Loucy (cell line): ENCODE results near the gene KCNMA1.

Experiments used
- H2AFZ ChIP-seq: fragments of 200-600 bp; sonication (generic); 2 replicates; pipeline ENCODE4 v1.6.0; 2016; ENCODE audit warnings: antibody characterized with exemption, mild to moderate bottlenecking, low read length, moderate library complexity
- H3F3A ChIP-seq: fragments of 200-600 bp; 2 replicates; pipeline ENCODE4 v1.6.0; 2016; ENCODE audit warnings: antibody characterized with exemption, low read depth, mild to moderate bottlenecking
- H3K27me3 ChIP-seq: fragments of 200-600 bp; sonication (generic); 2 replicates; pipeline ENCODE4 v1.6.1; 2014; ENCODE audit warnings: low read length, mild to moderate bottlenecking; ENCODE audit not compliant: insufficient read depth, poor library complexity, severe bottlenecking
- H3K36me3 ChIP-seq: fragments of 200-600 bp; sonication (generic); 2 replicates; pipeline ENCODE4 v1.6.1; 2016; ENCODE audit warnings: low read length; ENCODE audit not compliant: insufficient read depth
- H3K4me1 ChIP-seq: fragments of 200-600 bp; sonication (generic); 2 replicates; pipeline ENCODE4 v1.5.1; 2014; ENCODE audit warnings: low read length, mild to moderate bottlenecking; ENCODE audit not compliant: insufficient read depth, poor library complexity, severe bottlenecking
- H3K4me2 ChIP-seq: fragments of 200-600 bp; sonication (generic); 2 replicates; pipeline ENCODE4 v1.6.0; 2014; ENCODE audit warnings: antibody characterized with exemption, low read length, low read depth, mild to moderate bottlenecking; ENCODE audit not compliant: poor library complexity, severe bottlenecking
- H3K4me3 ChIP-seq: fragments of 200-600 bp; sonication (generic); 2 replicates; pipeline ENCODE4 v1.5.1; 2014; ENCODE audit warnings: low read length, mild to moderate bottlenecking, mixed read lengths; ENCODE audit not compliant: poor library complexity, severe bottlenecking
- H3K79me2 ChIP-seq: fragments of 200-600 bp; sonication (generic); 2 replicates; pipeline ENCODE4 v1.6.1; 2014; ENCODE audit warnings: low read length; ENCODE audit not compliant: insufficient read depth
- H3K9ac ChIP-seq: fragments of 200-600 bp; sonication (generic); 2 replicates; pipeline ENCODE4 v1.6.0; 2014; ENCODE audit warnings: mild to moderate bottlenecking, low read depth, low read length, moderate library complexity; ENCODE audit not compliant: poor library complexity, severe bottlenecking
- H3K9me2 ChIP-seq: fragments of 200-600 bp; sonication (generic); replicated peaks from 2 replicates; pipeline ENCODE4 v1.6.1; 2016; ENCODE audit warnings: low read depth, low read length, mixed read lengths
- H3K9me3 ChIP-seq: fragments of 200-600 bp; sonication (generic); 2 replicates; pipeline ENCODE4 v1.6.1; 2014; ENCODE audit warnings: mild to moderate bottlenecking, antibody characterized with exemption, low read length, low read depth; ENCODE audit not compliant: insufficient read depth
- H4K20me1 ChIP-seq: fragments of 200-600 bp; sonication (generic); 2 replicates; pipeline ENCODE4 v1.6.0; 2014; ENCODE audit warnings: antibody characterized with exemption, low read length, mild to moderate bottlenecking; ENCODE audit not compliant: insufficient read depth, poor library complexity, severe bottlenecking
- CTCF ChIP-seq: fragments of 200-600 bp; sonication (generic); conservative IDR thresholded peaks from 2 replicates; pipeline ENCODE4 v1.5.1; 2014; ENCODE audit warnings: mild to moderate bottlenecking, antibody characterized with exemption, low read length
- EZH2phosphoT487 ChIP-seq: fragments of 200-600 bp; IDR thresholded peaks from 2 replicates; pipeline ENCODE4 v1.6.1; 2018; ENCODE audit warnings: antibody characterized with exemption, mild to moderate bottlenecking, moderate library complexity, borderline replicate concordance

KCNMA1 gene

GRCh38 chr10:77300682-77301302 lies 336.8 kb downstream of the KCNMA1 start:
- no peak overlapping the region for H3K4me2 ChIP-seq

GRCh38 chr10:77299320-77299719 lies 338.3 kb downstream of the KCNMA1 start:
- Histone ChIP-seq H3K4me1 (peaks cover under 1% of the 10 kb centered on the region), H2AFZ (no peak overlapping the region), H3K79me2 (no peaks in the 10 kb centered on the region), H3K36me3 (no peaks in the 10 kb centered on the region), H3F3A (no peaks in the 10 kb centered on the region), H4K20me1 (no peaks in the 10 kb centered on the region), H3K9me2 (no peaks in the 10 kb centered on the region), H3K9ac (no peak overlapping the region), H3K27me3 (no peaks in the 10 kb centered on the region), H3K9me3 (peaks cover 9% of the 10 kb centered on the region; the same call in 1 of the 2 replicates), H3K4me2 (no peak overlapping the region), H3K4me3 (no peak overlapping the region)
- no peak for TF ChIP-seq CTCF
- no peak for TF ChIP-seq EZH2phosphoT487

More at GRCh38 chr10:77300682-77301302, 336.8 kb downstream of the KCNMA1 start:
- Histone ChIP-seq H3K4me1 (peaks cover 15% of the 10 kb centered on the region), H3K9me2 (no peaks in the 10 kb centered on the region), H3K27me3 (no peaks in the 10 kb centered on the region), H3K4me3 (no peak overlapping the region), H3K9me3 (peaks cover 9% of the 10 kb centered on the region; the same call in 1 of the 2 replicates), H3F3A (no peaks in the 10 kb centered on the region), H3K79me2 (no peaks in the 10 kb centered on the region), H3K9ac (no peak overlapping the region), H4K20me1 (no peaks in the 10 kb centered on the region), H2AFZ (no peak overlapping the region), H3K36me3 (no peaks in the 10 kb centered on the region)
- TF ChIP-seq EZH2phosphoT487 (no peak), CTCF (no peak)

GRCh38 chr10:77297393-77297739 lies 340.2 kb downstream of the KCNMA1 start:
- Histone ChIP-seq H4K20me1 (no peaks in the 10 kb centered on the region), H3K79me2 (no peaks in the 10 kb centered on the region), H3K27me3 (no peaks in the 10 kb centered on the region), H3K4me3 (no peak overlapping the region), H3K4me2 (no peak overlapping the region), H3K9ac (no peak overlapping the region), H3K9me3 (peaks cover 3% of the 10 kb centered on the region; the same call in 1 of the 2 replicates), H2AFZ (no peak overlapping the region), H3K4me1 (no peaks in the 10 kb centered on the region), H3F3A (no peaks in the 10 kb centered on the region), H3K36me3 (no peaks in the 10 kb centered on the region), H3K9me2 (no peaks in the 10 kb centered on the region)
- TF ChIP-seq CTCF (no peak), EZH2phosphoT487 (no peak)
